HuH-7.5 (cell line): ENCODE results near the gene C17orf67.

ENCODE experiments used
- DNase-seq: peaks from one replicate; pipeline ENCODE4 v3.0.0; 2011; ENCODE audit warnings: low spot score

C17orf67 gene

GRCh38 chr17:56808503-56808902 lies 25.2 kb downstream of the C17orf67 start:
- DNase-seq = no peak

GRCh38 chr17:56807723-56808122 lies 26.0 kb downstream of the C17orf67 start:
- no peak for DNase-seq

GRCh38 chr17:56806949-56807348 lies 26.8 kb downstream of the C17orf67 start:
- no peak for DNase-seq

- no peak for DNase-seq
These were observed 29.3 kb downstream of the C17orf67 start for GRCh38 chr17:56804454-56804853.

- DNase-seq = no peak
These were observed 30.6 kb downstream of the C17orf67 start for GRCh38 chr17:56803071-56803470.

GRCh38 chr17:56801459-56802178 lies 32.1 kb downstream of the C17orf67 start:
- DNase-seq = no peak

GRCh38 chr17:56798916-56799315 lies 34.8 kb downstream of the C17orf67 start:
- no peak for DNase-seq

GRCh38 chr17:56796536-56796935 lies 37.2 kb downstream of the C17orf67 start:
- DNase-seq = no peak

GRCh38 chr17:56795221-56795865 lies 38.4 kb downstream of the C17orf67 start:
- no peak for DNase-seq

- DNase-seq = no peak
These were observed 39.8 kb downstream of the C17orf67 start for GRCh38 chr17:56793957-56794356.

GRCh38 chr17:56793531-56793930 lies 40.2 kb downstream of the C17orf67 start:
- DNase-seq = no peak

- no peak for DNase-seq
These were observed 41.5 kb downstream of the C17orf67 start for GRCh38 chr17:56792267-56792666.

- DNase-seq = no peak
These were observed 46.7 kb downstream of the C17orf67 start for GRCh38 chr17:56786989-56787482.

- no peak for DNase-seq
These were observed 47.6 kb downstream of the C17orf67 start for GRCh38 chr17:56785997-56786680.

- DNase-seq = no peak
These were observed 48.3 kb downstream of the C17orf67 start for GRCh38 chr17:56785405-56785804.

- DNase-seq = no peak
These were observed 51.4 kb downstream of the C17orf67 start for GRCh38 chr17:56782338-56782737.

GRCh38 chr17:56781906-56782305 lies 51.8 kb downstream of the C17orf67 start:
- no peak for DNase-seq

GRCh38 chr17:56779898-56780777 lies 53.6 kb downstream of the C17orf67 start:
- peak; percentile 48 for DNase-seq

GRCh38 chr17:56779322-56779721 lies 54.4 kb downstream of the C17orf67 start:
- DNase-seq = no peak

- DNase-seq = no peak
These were observed 54.8 kb downstream of the C17orf67 start for GRCh38 chr17:56778898-56779297.

GRCh38 chr17:56777859-56778258 lies 55.9 kb downstream of the C17orf67 start:
- DNase-seq = no peak

GRCh38 chr17:56774650-56775049 lies 59.1 kb downstream of the C17orf67 start:
- no peak for DNase-seq
